Immature natural killer cell (primary cell): ENCODE measurements around the gene FREM1. TPM values are rescaled to one million over a fixed set of nuclear protein-coding genes. Genes with fewer than 3 reads are reported as not detected.

Source experiments
- DNase-seq, 3 donors: peaks; one replicate each; pipeline ENCODE4 v3.0.0; 2022; ENCODE audit warnings: mixed read lengths in 1 of 3
- H3K27ac Mint-ChIP-seq, 6 donors: one replicate each; pipeline ENCODE4 v1.8.0; 2020; ENCODE audit warnings: mixed read lengths in 6 of 6, mild to moderate bottlenecking in 5 of 6, inconsistent platforms in 4 of 6, moderate library complexity in 3 of 6
- H3K27me3 Mint-ChIP-seq, 3 donors: one replicate each; pipeline ENCODE4 v1.8.0; 2020 to 2021; ENCODE audit warnings: low read depth in 3 of 3, mild to moderate bottlenecking in 3 of 3, mixed read lengths in 3 of 3, moderate library complexity in 3 of 3, inconsistent platforms in 1 of 3
- H3K36me3 Mint-ChIP-seq, 3 donors: one replicate each; pipeline ENCODE4 v1.8.0; 2020; ENCODE audit warnings: mixed read lengths in 3 of 3, inconsistent platforms in 2 of 3, mild to moderate bottlenecking in 2 of 3
- H3K4me1 Mint-ChIP-seq, 2 donors: one replicate each; pipeline ENCODE4 v1.8.0; 2020; ENCODE audit warnings: inconsistent platforms in 2 of 2, mild to moderate bottlenecking in 2 of 2, mixed read lengths in 2 of 2, moderate library complexity in 1 of 2
- H3K4me3 Mint-ChIP-seq, 5 donors: one replicate each; pipeline ENCODE4 v1.8.0; 2020; ENCODE audit warnings: mild to moderate bottlenecking in 5 of 5, mixed read lengths in 5 of 5, inconsistent platforms in 3 of 5, moderate library complexity in 3 of 5
- H3K9me3 Mint-ChIP-seq, 6 donors: one replicate each; pipeline ENCODE4 v1.8.0; 2020; ENCODE audit warnings: mild to moderate bottlenecking in 6 of 6, mixed read lengths in 6 of 6, inconsistent platforms in 4 of 6, moderate library complexity in 3 of 6
- polyA plus RNA-seq, 3 donors: library from polyadenylated mRNA; unstranded; fragments of 300-500 nt; fragmentation: Illumina TruSeq; gene quantifications; one replicate each; pipeline ENCODE4 v1.2.3, GENCODE V29; 2021

The FREM1 gene
- polyA plus RNA-seq, 3 donors from 2014 or later, result not detected

GRCh38 chr9:14747111-14747510, 163.1 kb downstream of the FREM1 start:
- Mint-ChIP-seq H3K4me3 (no peak overlapping the region), H3K36me3 (no peaks in the 10 kb centered on the region)

GRCh38 chr9:14746626-14747025, 163.6 kb downstream of the FREM1 start:
- Mint-ChIP-seq H3K4me1 (no peaks in the 10 kb centered on the region), H3K9me3 (peaks cover 0 to 6% (median 4%) of the 10 kb centered on the region in 6 donors), H3K36me3 (no peaks in the 10 kb centered on the region), H3K27me3 (peaks cover 0 to 14% (median 7%) of the 10 kb centered on the region in 3 donors), H3K4me3 (no peak overlapping the region), H3K27ac (no peak overlapping the region)
- no peak for DNase-seq

More at GRCh38 chr9:14747111-14747510, 163.1 kb downstream of the FREM1 start:
- H3K27me3 Mint-ChIP-seq, result peaks cover 0 to 14% (median 7%) of the 10 kb centered on the region in 3 donors
- H3K9me3 Mint-ChIP-seq, result peaks cover 0 to 6% (median 4%) of the 10 kb centered on the region in 6 donors
- DNase-seq, result no peak
- no peak overlapping the region for H3K27ac Mint-ChIP-seq
- no peaks in the 10 kb centered on the region for H3K4me1 Mint-ChIP-seq

- H3K27ac Mint-ChIP-seq, result no peak overlapping the region
- H3K27me3 Mint-ChIP-seq, result peaks cover 0 to 14% (median 10%) of the 10 kb centered on the region in 3 donors
- DNase-seq, result no peak
- H3K4me1 Mint-ChIP-seq, result no peaks in the 10 kb centered on the region
- H3K9me3 Mint-ChIP-seq, result peaks cover 0 to 6% (median 4%) of the 10 kb centered on the region in 6 donors
- no peaks in the 10 kb centered on the region for H3K36me3 Mint-ChIP-seq
- H3K4me3 Mint-ChIP-seq, result no peak overlapping the region
Observed at GRCh38 chr9:14744768-14745167, 165.5 kb downstream of the FREM1 start.

- H3K4me1 Mint-ChIP-seq, result no peaks in the 10 kb centered on the region
- H3K36me3 Mint-ChIP-seq, result no peaks in the 10 kb centered on the region
- H3K9me3 Mint-ChIP-seq, result peaks cover 0 to 6% (median 4%) of the 10 kb centered on the region in 6 donors
- no peak overlapping the region for H3K27ac Mint-ChIP-seq
- H3K27me3 Mint-ChIP-seq, result peaks cover 3 to 6% (median 5%) of the 10 kb centered on the region in 3 donors
- no peak overlapping the region for H3K4me3 Mint-ChIP-seq
- no peak for DNase-seq
Observed at GRCh38 chr9:14741369-14741768, 168.9 kb downstream of the FREM1 start.

GRCh38 chr9:14733133-14733532, 177.1 kb downstream of the FREM1 start:
- Mint-ChIP-seq H3K27me3 (peaks cover 0 to 5% (median 5%) of the 10 kb centered on the region in 3 donors), H3K9me3 (peaks cover 0 to 3% (median under 1%) of the 10 kb centered on the region in 6 donors), H3K36me3 (no peaks in the 10 kb centered on the region), H3K27ac (no peak overlapping the region), H3K4me3 (no peak overlapping the region), H3K4me1 (no peaks in the 10 kb centered on the region)
- no peak for DNase-seq

- Mint-ChIP-seq H3K27ac (no peak overlapping the region), H3K9me3 (peaks cover 0 to 5% (median under 1%) of the 10 kb centered on the region in 6 donors), H3K27me3 (peaks cover 0 to 5% (median 0%) of the 10 kb centered on the region in 3 donors), H3K36me3 (no peaks in the 10 kb centered on the region), H3K4me1 (no peaks in the 10 kb centered on the region), H3K4me3 (no peak overlapping the region)
- no peak for DNase-seq
Observed at GRCh38 chr9:14731294-14731981, 178.8 kb downstream of the FREM1 start.

GRCh38 chr9:14730461-14730898, 179.7 kb downstream of the FREM1 start:
- Mint-ChIP-seq H3K27me3 (peaks cover 0 to 7% (median under 1%) of the 10 kb centered on the region in 3 donors), H3K36me3 (no peaks in the 10 kb centered on the region)
- DNase-seq, result no peak

GRCh38 chr9:14723301-14723700, 186.9 kb downstream of the FREM1 start:
- peaks cover 0 to 3% (median 0%) of the 10 kb centered on the region in 3 donors for H3K36me3 Mint-ChIP-seq

More at GRCh38 chr9:14730461-14730898, 179.7 kb downstream of the FREM1 start:
- H3K9me3 Mint-ChIP-seq, result peaks cover 0 to 5% (median under 1%) of the 10 kb centered on the region in 6 donors
- H3K27ac Mint-ChIP-seq, result no peak overlapping the region
- no peak overlapping the region for H3K4me3 Mint-ChIP-seq
- no peaks in the 10 kb centered on the region for H3K4me1 Mint-ChIP-seq

GRCh38 chr9:14722391-14723035, 187.7 kb downstream of the FREM1 start, which contains the start of gene CER1:
TSS of gene CER1 (minus strand) at chr9:14722733. CDS start at chr9:14722672, 61 bp downstream.
- Mint-ChIP-seq H3K9me3 (peaks cover 0 to 2% (median 0%) of the 10 kb centered on the region in 6 donors), H3K4me3 (no peak within 1 kb of the TSS), H3K27ac (no peak within 1 kb of the TSS)

More at GRCh38 chr9:14723301-14723700, 186.9 kb downstream of the FREM1 start:
- Mint-ChIP-seq H3K9me3 (peaks cover 0 to 4% (median 0%) of the 10 kb centered on the region in 6 donors), H3K27me3 (peaks cover 6 to 9% (median 8%) of the 10 kb centered on the region in 3 donors), H3K4me1 (no peaks in the 10 kb centered on the region), H3K27ac (no peak overlapping the region), H3K4me3 (no peak overlapping the region)
- DNase-seq, result no peak

GRCh38 chr9:14719231-14719923, 190.9 kb downstream of the FREM1 start:
- Mint-ChIP-seq H3K36me3 (peaks cover 0 to 3% (median 0%) of the 10 kb centered on the region in 3 donors), H3K27me3 (peaks cover 5 to 8% (median 6%) of the 10 kb centered on the region in 3 donors), H3K27ac (no peak overlapping the region), H3K4me1 (no peaks in the 10 kb centered on the region), H3K4me3 (no peak overlapping the region), H3K9me3 (no peaks in the 10 kb centered on the region)
- DNase-seq, result no peak

More at GRCh38 chr9:14722391-14723035, 187.7 kb downstream of the FREM1 start, which contains the start of gene CER1:
- DNase-seq, result no peak
- Mint-ChIP-seq H3K4me1 (no peaks in the 10 kb centered on the region), H3K36me3 (peaks cover 0 to 3% (median 0%) of the 10 kb centered on the region in 3 donors), H3K27me3 (peaks cover 6 to 9% (median 8%) of the 10 kb centered on the region in 3 donors)

GRCh38 chr9:14715102-14715501, 195.1 kb downstream of the FREM1 start:
- no peak for DNase-seq
- Mint-ChIP-seq H3K9me3 (peaks cover 0 to 5% (median 1%) of the 10 kb centered on the region in 6 donors), H3K27ac (no peak overlapping the region), H3K27me3 (peaks cover 5 to 14% (median 8%) of the 10 kb centered on the region in 3 donors), H3K4me1 (peaks cover 0 to 2% of the 10 kb centered on the region in 2 donors), H3K36me3 (peaks cover 0 to 3% (median 0%) of the 10 kb centered on the region in 3 donors), H3K4me3 (no peak overlapping the region)

GRCh38 chr9:14713187-14713767, 197.0 kb downstream of the FREM1 start:
- Mint-ChIP-seq H3K27me3 (peaks cover 3 to 7% (median 3%) of the 10 kb centered on the region in 3 donors), H3K4me1 (peaks cover 0 to 2% of the 10 kb centered on the region in 2 donors), H3K36me3 (no peaks in the 10 kb centered on the region), H3K4me3 (no peak overlapping the region), H3K27ac (no peak overlapping the region), H3K9me3 (peaks cover 0 to 19% (median 8%) of the 10 kb centered on the region in 6 donors)
- no peak for DNase-seq

GRCh38 chr9:14710804-14711203, 199.4 kb downstream of the FREM1 start:
- peaks cover 3 to 11% (median 10%) of the 10 kb centered on the region in 3 donors for H3K27me3 Mint-ChIP-seq
- DNase-seq, result no peak
- H3K4me3 Mint-ChIP-seq, result no peak overlapping the region
- H3K36me3 Mint-ChIP-seq, result peaks cover 0 to 5% (median 0%) of the 10 kb centered on the region in 3 donors
- H3K4me1 Mint-ChIP-seq, result peaks cover 0 to 2% of the 10 kb centered on the region in 2 donors
- H3K9me3 Mint-ChIP-seq, result peaks cover 10 to 42% (median 22%) of the 10 kb centered on the region in 6 donors
- no peak overlapping the region for H3K27ac Mint-ChIP-seq
